ENCODE results near the gene NFIX.

NFIX gene

DNA sequence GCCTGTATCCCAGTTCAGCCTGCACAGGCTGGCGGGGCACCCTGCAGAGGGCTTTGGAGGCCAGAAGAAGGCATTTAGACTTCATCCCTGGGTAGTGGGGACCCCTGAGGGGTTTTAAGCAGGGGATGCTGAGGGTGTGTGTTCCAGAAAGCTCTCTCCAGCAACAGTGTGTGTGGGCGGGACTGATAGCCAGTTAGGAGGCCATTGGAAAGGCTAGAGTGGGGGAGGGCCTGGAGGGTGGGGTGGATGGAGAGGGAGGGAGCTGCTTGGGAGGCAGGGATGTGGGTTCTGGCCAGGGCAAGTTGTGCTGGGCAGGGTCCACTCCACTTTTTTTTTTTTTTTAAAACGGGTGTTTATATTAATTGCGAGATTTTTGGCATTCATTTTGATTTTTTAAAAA lies 79.1 kb downstream of the NFIX start:
- DNase-seq: no peak

GRCh38 chr19:13076320-13076719 lies 81.0 kb downstream of the NFIX start:
- no peak for DNase-seq

DNA sequence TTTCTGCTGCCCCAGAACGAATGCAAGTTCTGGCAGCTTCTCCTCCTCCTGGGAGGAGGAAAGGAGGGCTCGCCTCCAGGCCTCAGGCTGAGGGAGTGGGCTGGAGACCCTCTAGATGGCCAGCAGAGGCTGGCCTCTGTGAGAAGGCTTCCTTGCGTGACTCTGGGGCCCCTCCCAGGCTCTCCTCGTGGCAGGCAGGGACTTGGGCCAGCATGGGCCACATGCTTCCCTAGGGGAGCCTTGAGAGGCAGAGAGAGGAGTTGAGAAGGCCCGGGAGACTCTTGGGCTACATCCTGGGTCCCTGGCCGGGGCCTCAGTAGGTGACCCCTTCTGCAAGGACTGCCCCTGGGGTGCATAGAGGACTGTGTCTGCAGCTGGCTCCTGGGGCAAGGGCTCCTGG lies 81.5 kb downstream of the NFIX start:
- no peak for DNase-seq

DNA sequence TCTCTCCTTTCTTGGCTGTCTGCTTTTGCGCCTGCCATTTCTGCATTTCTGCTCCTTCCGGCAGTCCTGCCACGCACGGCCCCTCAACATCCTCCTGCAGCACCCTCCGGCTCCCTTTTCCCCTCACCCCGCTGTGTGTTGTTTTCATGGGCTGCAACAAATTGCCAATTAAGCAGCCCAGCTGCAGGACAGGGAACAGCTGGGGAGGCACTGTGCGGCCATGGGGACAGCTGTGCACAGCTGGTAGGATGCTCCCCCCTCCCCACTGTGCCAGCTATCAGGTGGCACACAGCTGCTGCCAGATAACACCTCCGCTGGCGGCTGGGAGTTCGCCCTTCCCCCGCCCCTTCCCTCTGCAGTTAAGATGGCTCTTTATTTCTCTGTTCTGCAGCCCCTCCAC lies 82.0 kb downstream of the NFIX start:
- DNase-seq: no peak

DNA sequence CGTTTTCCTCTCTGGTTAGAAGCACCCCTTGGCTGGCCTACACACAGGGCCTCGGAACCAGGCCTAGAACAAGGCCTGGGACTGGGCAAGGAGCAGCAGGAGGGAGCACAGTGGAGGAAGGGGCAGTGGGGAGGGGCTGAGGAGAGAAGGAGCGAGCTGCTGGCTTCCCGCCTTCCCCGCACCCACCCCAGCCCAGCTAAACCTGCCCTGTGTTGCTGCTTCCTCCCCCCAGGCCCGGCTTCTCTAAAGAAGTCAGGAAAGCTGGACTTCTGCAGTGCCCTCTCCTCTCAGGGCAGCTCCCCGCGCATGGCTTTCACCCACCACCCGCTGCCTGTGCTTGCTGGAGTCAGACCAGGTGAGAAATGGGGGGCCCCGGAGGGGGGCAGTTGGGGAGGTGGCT lies 83.1 kb downstream of the NFIX start:
- DNase-seq: no peak

GRCh38 chr19:13078897-13079541 lies 83.7 kb downstream of the NFIX start:
- DNase-seq: no peak

- no peak for DNase-seq
Observed at GRCh38 chr19:13079542-13079986, 84.3 kb downstream of the NFIX start.

GRCh38 chr19:13082192-13083007 lies 87.1 kb downstream of the NFIX start:
- no peak for DNase-seq

DNA sequence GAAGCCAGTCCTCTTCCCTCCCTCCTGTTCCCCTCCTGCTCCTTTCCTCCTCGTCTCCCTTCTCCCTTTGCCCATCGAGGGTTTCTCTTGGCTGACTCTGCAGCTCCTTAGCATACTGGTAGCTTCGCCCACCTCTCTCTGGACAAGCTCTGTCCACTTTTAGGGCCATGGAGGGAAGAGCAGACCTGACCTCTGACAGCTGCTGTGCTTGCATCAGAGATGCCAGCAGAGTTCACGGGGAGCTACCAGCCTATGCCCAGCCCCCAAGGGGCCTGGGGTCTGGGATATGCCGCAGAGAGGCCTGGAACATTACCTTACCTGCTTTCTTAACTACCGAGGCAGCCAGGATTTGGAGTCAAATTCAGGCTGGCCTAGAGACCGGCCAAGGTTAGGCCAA lies 87.7 kb downstream of the NFIX start:
- DNase-seq: no peak

DNA sequence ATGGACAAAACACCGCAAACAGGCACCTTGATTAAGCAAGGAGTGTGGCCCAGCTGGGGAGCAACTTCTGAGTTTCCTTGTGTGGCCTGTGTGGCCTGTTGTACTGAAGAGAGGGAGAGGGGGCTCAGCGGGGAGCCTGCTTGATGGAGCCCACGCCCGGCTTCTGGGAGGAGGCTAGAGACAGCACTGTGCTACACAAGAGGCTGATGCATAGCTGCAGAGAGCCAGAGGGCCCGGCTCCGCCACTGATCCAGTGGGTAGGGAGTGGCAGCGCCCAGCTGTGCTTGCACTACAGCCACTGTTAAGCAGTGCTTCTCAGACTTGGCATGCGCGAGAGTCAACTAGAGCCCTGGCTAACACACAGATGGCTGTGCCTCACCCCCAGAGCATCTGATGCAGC lies 88.4 kb downstream of the NFIX start:
- no peak for DNase-seq

DNA sequence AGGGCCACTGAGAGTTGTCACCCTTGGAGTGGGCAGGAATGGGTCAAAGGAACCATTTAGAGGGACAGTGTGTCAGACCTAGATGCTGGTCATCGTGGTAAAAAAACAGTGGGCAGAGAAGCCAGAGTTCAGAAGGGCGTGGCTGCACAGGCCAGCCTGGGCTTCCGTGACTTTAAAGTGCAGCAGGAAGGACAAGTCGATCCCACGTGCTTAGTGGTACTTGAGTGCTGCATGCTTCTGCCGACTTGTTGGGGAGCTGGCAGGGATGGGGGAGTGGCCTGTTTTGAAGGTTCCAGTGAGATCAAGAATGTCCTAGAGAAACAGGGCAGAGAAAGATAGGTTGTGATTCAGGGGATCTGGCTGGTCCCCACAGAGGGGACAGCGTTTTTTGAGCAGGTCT lies 90.4 kb downstream of the NFIX start:
- DNase-seq: no peak

GRCh38 chr19:13086341-13086740 lies 91.1 kb downstream of the NFIX start:
- no peak for DNase-seq

DNA sequence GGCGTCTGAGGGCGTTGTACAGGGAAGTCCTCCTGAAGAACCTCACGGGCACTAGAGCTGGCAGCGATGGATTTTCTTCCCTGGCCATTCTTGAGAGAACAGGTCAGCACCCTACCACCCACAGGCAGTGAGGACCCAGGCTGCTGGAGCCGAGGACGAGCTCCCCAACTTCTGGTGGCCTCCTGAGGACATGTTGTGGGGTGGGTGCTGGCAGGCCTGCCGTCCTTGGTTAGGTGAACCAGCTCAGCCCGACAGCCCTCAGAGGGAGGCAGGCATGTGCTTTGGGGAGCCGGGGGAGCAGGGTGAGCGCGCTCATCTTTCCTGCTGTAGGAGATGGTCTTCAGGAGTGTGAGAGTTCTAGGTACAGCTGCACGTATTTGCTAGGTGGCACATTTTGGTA lies 92.0 kb downstream of the NFIX start:
- no peak for DNase-seq

DNA sequence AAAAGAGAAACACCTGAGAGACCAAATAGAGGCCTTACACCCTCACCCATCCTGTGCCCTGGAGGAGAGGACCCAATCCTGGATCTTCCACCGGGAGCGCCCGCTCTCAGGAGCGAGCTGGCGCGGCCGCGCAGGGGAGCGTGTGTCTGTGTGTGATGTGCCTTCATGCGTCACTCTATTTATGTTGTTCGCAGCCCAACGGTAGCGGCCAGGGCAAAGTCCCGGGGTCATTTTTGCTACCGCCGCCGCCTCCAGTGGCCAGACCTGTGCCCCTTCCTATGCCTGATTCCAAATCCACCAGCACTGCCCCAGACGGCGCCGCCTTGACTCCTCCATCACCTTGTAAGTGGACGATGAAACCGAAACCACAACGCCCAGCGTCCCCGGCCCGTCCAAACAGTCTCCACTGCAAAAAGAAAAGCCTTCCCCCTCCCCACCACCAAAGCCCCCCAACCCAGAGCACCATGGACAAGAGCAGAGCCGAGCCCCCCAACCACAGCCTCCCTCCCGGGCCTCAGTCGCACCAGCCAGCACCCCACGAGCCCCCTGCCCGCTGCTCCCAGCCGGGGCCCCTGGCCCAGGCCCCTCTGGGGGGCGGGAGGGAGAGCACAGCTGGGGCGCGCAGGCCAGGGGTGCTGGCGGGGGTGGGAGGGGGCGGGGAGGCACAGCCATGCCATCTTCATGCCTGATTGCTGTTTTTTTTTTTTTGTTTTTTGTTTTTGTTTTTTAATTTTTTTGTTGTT lies 92.7 kb downstream of the NFIX start:
- DNase-seq: no peak

DNA sequence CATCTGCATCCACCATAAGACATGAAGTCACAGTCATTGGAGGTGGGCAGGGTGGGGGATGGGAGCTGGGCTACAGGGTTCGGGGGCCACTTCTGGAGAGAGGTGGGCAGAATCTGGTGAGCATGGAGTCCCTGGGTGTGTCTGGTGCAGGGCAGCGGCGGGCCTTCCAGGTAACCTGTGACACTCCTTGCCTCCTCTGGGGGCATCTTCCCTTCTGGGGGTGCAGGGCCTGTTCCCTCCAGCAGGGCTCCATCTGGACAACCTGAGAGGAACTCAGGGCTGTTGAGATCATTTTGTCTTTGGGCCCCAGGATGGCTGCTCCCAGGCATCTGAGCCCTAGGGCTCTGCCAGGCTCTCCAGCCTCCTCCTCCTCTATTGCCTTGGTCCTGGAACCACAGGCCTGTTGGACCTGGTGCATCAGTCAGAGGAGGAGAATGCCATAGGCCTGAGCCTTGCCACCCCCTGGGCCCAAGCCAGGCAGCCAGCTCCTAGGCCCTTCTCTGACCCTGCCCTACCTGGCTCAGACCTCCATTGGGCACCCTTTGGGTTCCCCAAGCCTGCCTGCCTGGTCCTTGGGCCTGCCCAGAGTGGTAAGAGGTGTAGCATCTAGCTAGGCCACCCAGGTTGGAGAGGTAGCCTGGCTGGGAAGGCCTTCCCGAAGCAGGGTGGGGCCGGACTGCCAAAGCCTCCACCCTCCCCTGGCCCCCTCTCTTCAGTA lies 94.0 kb downstream of the NFIX start:
- no peak for DNase-seq

DNA sequence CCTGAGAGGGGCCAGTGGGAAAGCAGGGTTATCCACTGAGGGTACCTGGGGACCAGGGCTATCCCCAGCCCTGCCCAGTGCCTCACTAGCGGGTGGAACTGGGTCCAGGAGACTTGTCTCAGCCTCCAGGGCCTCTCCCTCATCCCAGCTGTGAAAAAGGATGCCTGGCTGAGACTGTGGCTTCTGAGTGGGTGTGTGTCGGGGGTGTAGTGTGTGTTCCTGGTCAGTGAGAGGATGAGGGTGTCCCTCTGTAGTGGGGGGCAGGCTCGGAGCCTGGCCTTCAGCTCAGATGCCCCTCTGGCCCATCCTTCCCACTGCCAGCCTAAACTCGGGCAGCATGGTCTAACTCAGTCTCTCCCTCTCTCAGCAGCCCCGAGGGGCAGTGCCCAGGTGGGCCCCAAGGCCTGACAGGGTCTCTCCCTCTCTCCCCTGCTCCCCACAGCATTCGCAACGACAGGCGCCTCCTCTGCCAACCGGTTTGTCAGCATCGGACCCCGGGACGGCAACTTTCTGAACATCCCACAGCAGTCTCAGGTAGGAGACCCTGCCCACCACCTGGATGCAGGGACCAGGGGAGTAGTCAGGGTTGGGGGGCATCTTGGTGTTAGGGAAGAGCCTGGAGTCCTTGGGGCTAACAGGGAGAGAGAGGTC lies 94.7 kb downstream of the NFIX start:
- DNase-seq: no peak

- DNase-seq: no peak
Observed at GRCh38 chr19:13090511-13091231, 95.4 kb downstream of the NFIX start.

GRCh38 chr19:13091400-13092157 lies 96.3 kb downstream of the NFIX start:
- DNase-seq: peak; percentile 76

GRCh38 chr19:13092158-13092543 lies 96.9 kb downstream of the NFIX start:
- no peak for DNase-seq

GRCh38 chr19:13092606-13093235 lies 97.4 kb downstream of the NFIX start:
- no peak for DNase-seq
